ENCODE data around the gene CCR9. TPM values are rescaled to one million over a fixed set of nuclear protein-coding genes. Genes with fewer than 3 reads are reported as not detected.

CCR9 gene
- total and polyA plus RNA-seq, 10 of the 15 experiments (the other 5 are each of a cell fraction or from before 2014, with no cell fraction given), result 0.05 to 3.9 (median 2.4) TPM

- CTCF ChIA-PET, result interaction anchor here (0.8 to 1.8 kb wide), 10 partner anchors 8 to 209 kb away, joined by 3 to 11 read pairs (median 4); no protein-coding TSS in a partner anchor
- no TSS peak for BruUV-seq (replicated peaks)
- no peak for DNase-seq (ENCODE audit: low read depth, low spot score)
- no peak for FAIRE-seq
- TF ChIP-seq ZNF207 (IDR thresholded peaks at IDR 0.05; ENCODE audit: borderline replicate concordance) (no peak), CHD2 (IDR thresholded peaks at IDR 0.05; ENCODE audit: borderline replicate concordance, low read depth, low read length) (no peak), JUNB (IDR thresholded peaks at IDR 0.05) (no peak), USF1 (IDR thresholded peaks at IDR 0.05; ENCODE audit: borderline replicate concordance, extremely low read length, insufficient read depth, low read depth, low read length) (no peak), NRF1 (conservative IDR thresholded peaks at IDR 0.05; ENCODE audit: low read depth, low read length) (no peak), BHLHE40 (IDR thresholded peaks at IDR 0.05; ENCODE audit: borderline replicate concordance in 1 of 2, low read depth in 2 of 2, low read length in 1 of 2) (no peak), SMAD5 (IDR thresholded peaks at IDR 0.05; ENCODE audit: low read depth) (peak; percentile 58; the same call in 1 of the 2 replicates)
- Histone ChIP-seq H3K4me1 (ENCODE audit: control insufficient read depth, insufficient read depth, low read length) (peaks cover 56% of the 10 kb centered on the region), H3K27me3 (replicated peaks in 1 of 2; ENCODE audit: control insufficient read depth in 2 of 2, insufficient read depth in 2 of 2, low read length in 1 of 2) (no peaks in the 10 kb centered on the region; a peak in 1 of 4 replicates), H3K9me3 (replicated peaks; ENCODE audit: control insufficient read depth, insufficient read depth, low read length) (peaks cover 1% of the 10 kb centered on the region; the same call in 1 of the 3 replicates), H3K9ac (ENCODE audit: control insufficient read depth, insufficient read depth, low read length) (peak overlapping the region; percentile 25; the same call in 1 of the 2 replicates), H4K20me1 (ENCODE audit: control insufficient read depth, insufficient read depth) (no peaks in the 10 kb centered on the region), H3K4me3 (no peak overlapping the region), H3K27ac (ENCODE audit: control insufficient read depth, insufficient read depth) (peak overlapping the region; percentile 65), H3K36me3 (ENCODE audit: control insufficient read depth in 2 of 2, insufficient read depth in 2 of 2, low read length in 1 of 2) (no peaks in the 10 kb centered on the region), H3K4me2 (ENCODE audit: control insufficient read depth, insufficient read depth) (no peak overlapping the region; the same call in 1 of the 2 replicates), H3K79me2 (ENCODE audit: control insufficient read depth, insufficient read depth, low read length) (no peaks in the 10 kb centered on the region), H2AFZ (ENCODE audit: control insufficient read depth, low read depth, low read length) (no peak overlapping the region)
- intact Hi-C loops (cut with micrococcal nuclease; ENCODE audit: unreplicated experiment), result loop anchor here (10.0 kb wide), 1 partner anchor 274 kb away; the partner anchor contains the start of gene LIMD1
- 46% methylated on average over 2 of the region's 2 CpGs for WGBS (ENCODE audit: insufficient coverage, insufficient replicate concordance, low lambda C conversion rate, missing lambda C conversion rate)
- SMC1A ChIA-PET (ENCODE audit: uncharacterized antibody, unreplicated experiment), result interaction anchor here (0.9 to 11.4 kb wide), 12 partner anchors 9 to 57 kb away, joined by 3 to 105 read pairs (median 9); partner anchors contain the start of gene CCR9
- RAD21 ChIA-PET (ENCODE audit: unreplicated experiment), result interaction anchor here (0.6 to 6.9 kb wide), 12 partner anchors 9 to 60 kb away, joined by 3 to 59 read pairs (median 6); no protein-coding TSS in a partner anchor
- ATAC-seq, result no peak
- in situ Hi-C loops (cut with MboI), result no loop called here
- POLR2A ChIA-PET, result interaction anchor here (0.8 to 5.7 kb wide), 7 partner anchors 9 to 47 kb away, joined by 4 to 32 read pairs (median 7); no protein-coding TSS in a partner anchor
Observed at GRCh38 chr3:45868650-45869049, 17.7 kb upstream of the CCR9 start.
